HepG2 (cell line): ENCODE data around the gene F8.

Experiments used
- EP300 ChIP-seq, 3 experiments: sonication (generic) in 1 of 3; formaldehyde crosslinking in 1 of 3; IDR thresholded peaks; 2 replicates each; pipeline versions ENCODE4 v1.5.1 to v1.6.1; 2011 to 2020; ENCODE audit warnings: low read depth in 2 of 3, low read length in 2 of 3, borderline replicate concordance in 1 of 3, improper control_type of control experiment in 1 of 3, mild to moderate bottlenecking in 1 of 3, missing genetic modification reagents in 1 of 3, moderate library complexity in 1 of 3
- EZH2 ChIP-seq: conservative IDR thresholded peaks from 2 replicates; pipeline ENCODE4 v1.6.1; 2012; ENCODE audit warnings: mild to moderate bottlenecking, low read depth, low read length, moderate library complexity
- HNF4A ChIP-seq: sonication (generic); formaldehyde crosslinking; IDR thresholded peaks from 2 replicates; pipeline ENCODE4 v1.4.0; 2020; ENCODE audit warnings: missing genetic modification reagents
- JUND ChIP-seq: sonication (generic); formaldehyde crosslinking; IDR thresholded peaks from 2 replicates; pipeline ENCODE4 v1.8.0; 2022; ENCODE audit warnings: mild to moderate bottlenecking, missing genetic modification reagents
- NFIC ChIP-seq: IDR thresholded peaks from 2 replicates; pipeline ENCODE4 v1.6.1; 2012; ENCODE audit warnings: mild to moderate bottlenecking, low read length, inconsistent platforms
- POLR2A ChIP-seq, 2 experiments: IDR thresholded peaks; 2 replicates each; pipeline ENCODE4 v1.6.1; 2011; ENCODE audit warnings: low read depth in 2 of 2, low read length in 2 of 2, mild to moderate bottlenecking in 1 of 2, moderate library complexity in 1 of 2; ENCODE audit not compliant: insufficient read depth in 1 of 2
- TF ChIP-seq, protein P1 (sequence below): IDR thresholded peaks from 2 replicates; pipeline ENCODE4 v1.6.1; 2016; ENCODE audit warnings: mild to moderate bottlenecking, missing biosample characterization, missing genetic modification reagents
- TF ChIP-seq, protein P2 (sequence below): sonication (generic); formaldehyde crosslinking; IDR thresholded peaks from 2 replicates; pipeline ENCODE4 v1.9.0; 2021; ENCODE audit warnings: mild to moderate bottlenecking, missing genetic modification reagents
- TF ChIP-seq, protein P3 (sequence below), 2 experiments: sonication (generic) in 1 of 2; formaldehyde crosslinking in 1 of 2; IDR thresholded peaks; 2 replicates each; pipeline versions ENCODE4 v1.5.1 to v1.6.1; 2011 to 2020; ENCODE audit warnings: borderline replicate concordance in 1 of 2, low read depth in 1 of 2, low read length in 1 of 2, mild to moderate bottlenecking in 1 of 2, missing genetic modification reagents in 1 of 2, moderate library complexity in 1 of 2
- TF ChIP-seq, protein P4 (sequence below): sonication (generic); formaldehyde crosslinking; IDR thresholded peaks from 2 replicates; pipeline ENCODE4 v1.9.0; 2022; ENCODE audit warnings: missing genetic modification reagents, mild to moderate bottlenecking, borderline replicate concordance

DNA sequence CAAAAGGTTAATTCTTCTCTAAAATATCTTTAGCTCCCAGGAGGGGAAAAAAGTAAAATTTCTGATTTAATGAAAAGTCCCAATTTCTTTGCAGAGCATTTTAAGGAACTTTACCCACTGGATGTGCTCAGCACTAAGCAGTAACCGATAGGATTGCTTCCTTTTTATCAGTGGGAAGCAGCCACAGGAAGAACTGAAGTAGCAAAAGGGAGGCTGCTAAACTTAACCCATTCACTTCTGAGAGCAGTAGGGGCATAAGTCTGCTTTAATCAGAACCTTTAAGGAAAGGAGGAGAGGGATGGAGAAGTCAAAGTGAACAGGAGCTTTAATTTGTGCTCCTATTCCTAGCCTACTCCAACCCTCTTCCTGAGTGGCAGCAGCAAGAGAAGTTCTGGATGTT is at the start of gene F8:
- no peak for TF ChIP-seq POLR2A (IDR thresholded peaks at IDR 0.05; ENCODE audit: insufficient read depth in 1 of 2, low read depth in 2 of 2, low read length in 2 of 2)
- TF ChIP-seq HNF4A (CRISPR knock-in tag), result no peak
- TF ChIP-seq EP300 (IDR thresholded peaks at IDR 0.05; ENCODE audit: low read depth in 2 of 2, low read length in 2 of 2), result no peak
- no peak for TF ChIP-seq EP300 (CRISPR knock-in tag; IDR thresholded peaks at IDR 0.05; ENCODE audit: borderline replicate concordance)
- TF ChIP-seq, protein P1, sequence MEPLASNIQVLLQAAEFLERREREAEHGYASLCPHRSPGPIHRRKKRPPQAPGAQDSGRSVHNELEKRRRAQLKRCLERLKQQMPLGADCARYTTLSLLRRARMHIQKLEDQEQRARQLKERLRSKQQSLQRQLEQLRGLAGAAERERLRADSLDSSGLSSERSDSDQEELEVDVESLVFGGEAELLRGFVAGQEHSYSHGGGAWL (CRISPR knock-in tag), result no peak
- TF ChIP-seq, protein P2, sequence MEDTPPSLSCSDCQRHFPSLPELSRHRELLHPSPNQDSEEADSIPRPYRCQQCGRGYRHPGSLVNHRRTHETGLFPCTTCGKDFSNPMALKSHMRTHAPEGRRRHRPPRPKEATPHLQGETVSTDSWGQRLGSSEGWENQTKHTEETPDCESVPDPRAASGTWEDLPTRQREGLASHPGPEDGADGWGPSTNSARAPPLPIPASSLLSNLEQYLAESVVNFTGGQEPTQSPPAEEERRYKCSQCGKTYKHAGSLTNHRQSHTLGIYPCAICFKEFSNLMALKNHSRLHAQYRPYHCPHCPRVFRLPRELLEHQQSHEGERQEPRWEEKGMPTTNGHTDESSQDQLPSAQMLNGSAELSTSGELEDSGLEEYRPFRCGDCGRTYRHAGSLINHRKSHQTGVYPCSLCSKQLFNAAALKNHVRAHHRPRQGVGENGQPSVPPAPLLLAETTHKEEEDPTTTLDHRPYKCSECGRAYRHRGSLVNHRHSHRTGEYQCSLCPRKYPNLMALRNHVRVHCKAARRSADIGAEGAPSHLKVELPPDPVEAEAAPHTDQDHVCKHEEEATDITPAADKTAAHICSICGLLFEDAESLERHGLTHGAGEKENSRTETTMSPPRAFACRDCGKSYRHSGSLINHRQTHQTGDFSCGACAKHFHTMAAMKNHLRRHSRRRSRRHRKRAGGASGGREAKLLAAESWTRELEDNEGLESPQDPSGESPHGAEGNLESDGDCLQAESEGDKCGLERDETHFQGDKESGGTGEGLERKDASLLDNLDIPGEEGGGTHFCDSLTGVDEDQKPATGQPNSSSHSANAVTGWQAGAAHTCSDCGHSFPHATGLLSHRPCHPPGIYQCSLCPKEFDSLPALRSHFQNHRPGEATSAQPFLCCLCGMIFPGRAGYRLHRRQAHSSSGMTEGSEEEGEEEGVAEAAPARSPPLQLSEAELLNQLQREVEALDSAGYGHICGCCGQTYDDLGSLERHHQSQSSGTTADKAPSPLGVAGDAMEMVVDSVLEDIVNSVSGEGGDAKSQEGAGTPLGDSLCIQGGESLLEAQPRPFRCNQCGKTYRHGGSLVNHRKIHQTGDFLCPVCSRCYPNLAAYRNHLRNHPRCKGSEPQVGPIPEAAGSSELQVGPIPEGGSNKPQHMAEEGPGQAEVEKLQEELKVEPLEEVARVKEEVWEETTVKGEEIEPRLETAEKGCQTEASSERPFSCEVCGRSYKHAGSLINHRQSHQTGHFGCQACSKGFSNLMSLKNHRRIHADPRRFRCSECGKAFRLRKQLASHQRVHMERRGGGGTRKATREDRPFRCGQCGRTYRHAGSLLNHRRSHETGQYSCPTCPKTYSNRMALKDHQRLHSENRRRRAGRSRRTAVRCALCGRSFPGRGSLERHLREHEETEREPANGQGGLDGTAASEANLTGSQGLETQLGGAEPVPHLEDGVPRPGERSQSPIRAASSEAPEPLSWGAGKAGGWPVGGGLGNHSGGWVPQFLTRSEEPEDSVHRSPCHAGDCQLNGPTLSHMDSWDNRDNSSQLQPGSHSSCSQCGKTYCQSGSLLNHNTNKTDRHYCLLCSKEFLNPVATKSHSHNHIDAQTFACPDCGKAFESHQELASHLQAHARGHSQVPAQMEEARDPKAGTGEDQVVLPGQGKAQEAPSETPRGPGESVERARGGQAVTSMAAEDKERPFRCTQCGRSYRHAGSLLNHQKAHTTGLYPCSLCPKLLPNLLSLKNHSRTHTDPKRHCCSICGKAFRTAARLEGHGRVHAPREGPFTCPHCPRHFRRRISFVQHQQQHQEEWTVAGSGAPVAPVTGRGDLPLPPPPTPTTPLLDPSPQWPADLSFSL (CRISPR knock-in tag), result no peak
- no peak for TF ChIP-seq NFIC
- TF ChIP-seq, protein P3, sequence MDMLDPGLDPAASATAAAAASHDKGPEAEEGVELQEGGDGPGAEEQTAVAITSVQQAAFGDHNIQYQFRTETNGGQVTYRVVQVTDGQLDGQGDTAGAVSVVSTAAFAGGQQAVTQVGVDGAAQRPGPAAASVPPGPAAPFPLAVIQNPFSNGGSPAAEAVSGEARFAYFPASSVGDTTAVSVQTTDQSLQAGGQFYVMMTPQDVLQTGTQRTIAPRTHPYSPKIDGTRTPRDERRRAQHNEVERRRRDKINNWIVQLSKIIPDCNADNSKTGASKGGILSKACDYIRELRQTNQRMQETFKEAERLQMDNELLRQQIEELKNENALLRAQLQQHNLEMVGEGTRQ (IDR thresholded peaks at IDR 0.05; ENCODE audit: low read depth, low read length), result no peak
- TF ChIP-seq, protein P3 (CRISPR knock-in tag; IDR thresholded peaks at IDR 0.05; ENCODE audit: borderline replicate concordance), result no peak
- no peak for TF ChIP-seq EZH2
- no peak for TF ChIP-seq JUND (CRISPR knock-in tag)
- TF ChIP-seq, protein P4, sequence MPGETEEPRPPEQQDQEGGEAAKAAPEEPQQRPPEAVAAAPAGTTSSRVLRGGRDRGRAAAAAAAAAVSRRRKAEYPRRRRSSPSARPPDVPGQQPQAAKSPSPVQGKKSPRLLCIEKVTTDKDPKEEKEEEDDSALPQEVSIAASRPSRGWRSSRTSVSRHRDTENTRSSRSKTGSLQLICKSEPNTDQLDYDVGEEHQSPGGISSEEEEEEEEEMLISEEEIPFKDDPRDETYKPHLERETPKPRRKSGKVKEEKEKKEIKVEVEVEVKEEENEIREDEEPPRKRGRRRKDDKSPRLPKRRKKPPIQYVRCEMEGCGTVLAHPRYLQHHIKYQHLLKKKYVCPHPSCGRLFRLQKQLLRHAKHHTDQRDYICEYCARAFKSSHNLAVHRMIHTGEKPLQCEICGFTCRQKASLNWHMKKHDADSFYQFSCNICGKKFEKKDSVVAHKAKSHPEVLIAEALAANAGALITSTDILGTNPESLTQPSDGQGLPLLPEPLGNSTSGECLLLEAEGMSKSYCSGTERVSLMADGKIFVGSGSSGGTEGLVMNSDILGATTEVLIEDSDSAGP (CRISPR knock-in tag), result no peak
